SK-N-SH (cell line): ENCODE results near the gene UBN1. TPM values are rescaled to one million over a fixed set of nuclear protein-coding genes. Genes with fewer than 3 reads are reported as not detected.

Source experiments
- CTCF ChIA-PET: fragments of 300-600, 350-600 bp; formaldehyde crosslinking; extraction: SDS; loops from one replicate; lab custom pipeline; 2021; lab: Yijun Ruan, JAX
- POLR2A ChIA-PET: fragments of 350-600 bp; sonication (Branson Sonifier 250); formaldehyde crosslinking; extraction: SDS; loops from one replicate; lab custom pipeline; 2020; ENCODE audit warnings: antibody characterized with exemption, inconsistent platforms; lab: Yijun Ruan, JAX
- DNase-seq: peaks from one replicate; pipeline ENCODE4 v3.0.0; 2012
- H2AFZ ChIP-seq: fragments of 200-600 bp; sonication (generic); 2 replicates; pipeline ENCODE4 v1.8.1; 2016; ENCODE audit warnings: antibody characterized with exemption, mild to moderate bottlenecking, low read depth
- H3F3A ChIP-seq: fragments of 200-600 bp; sonication (generic); replicated peaks from 2 replicates; pipeline ENCODE3; 2016; ENCODE audit warnings: antibody characterized with exemption, mild to moderate bottlenecking; ENCODE audit not compliant: insufficient read depth
- H3K27ac ChIP-seq, 2 experiments: fragments of 200-500 bp in 1 of 2; fragments of 200-600 bp in 1 of 2; sonication (Bioruptor generic) in 1 of 2; sonication (generic), shearing (Covaris generic) in 1 of 2; 2 replicates each; pipeline versions ENCODE4 v1.5.1 to v1.6.1; 2014 to 2016; ENCODE audit warnings: low read depth in 2 of 2, inconsistent platforms in 1 of 2, low read length in 1 of 2, mild to moderate bottlenecking in 1 of 2, mixed read lengths in 1 of 2
- H3K27me3 ChIP-seq: fragments of 200-600 bp; sonication (generic), shearing (Covaris generic); 2 replicates; pipeline ENCODE4 v1.6.1; 2016; ENCODE audit warnings: mixed run types; ENCODE audit not compliant: insufficient read depth
- H3K36me3 ChIP-seq, 2 experiments: fragments of 200-500 bp in 1 of 2; fragments of 200-600 bp in 1 of 2; sonication (Bioruptor generic) in 1 of 2; sonication (generic) in 1 of 2; replicated peaks in 1 of 2; 2 replicates each; pipeline versions ENCODE3 to v1.5.1; 2014 to 2016; ENCODE audit warnings: low read length in 1 of 2, mild to moderate bottlenecking in 1 of 2; ENCODE audit not compliant: insufficient read depth in 2 of 2, control insufficient read depth in 1 of 2
- H3K4me1 ChIP-seq, 2 experiments: fragments of 200-500 bp in 1 of 2; fragments of 200-600 bp in 1 of 2; sonication (Bioruptor generic) in 1 of 2; sonication (generic), shearing (Covaris generic) in 1 of 2; 2 replicates each; pipeline versions ENCODE4 v1.5.1 to v1.6.1; 2014 to 2016; ENCODE audit warnings: low read depth in 1 of 2, low read length in 1 of 2, mixed run types in 1 of 2; ENCODE audit not compliant: insufficient read depth in 2 of 2, control insufficient read depth in 1 of 2
- H3K4me2 ChIP-seq: fragments of 200-600 bp; sonication (generic), shearing (Covaris generic); 2 replicates; pipeline ENCODE4 v1.6.1; 2017; ENCODE audit warnings: mixed run types
- H3K4me3 ChIP-seq, 2 experiments: fragments of 200-500 bp in 1 of 2; fragments of 200-600 bp in 1 of 2; sonication (Bioruptor generic) in 1 of 2; sonication (generic), shearing (Covaris generic) in 1 of 2; 2 replicates each; pipeline versions ENCODE4 v1.5.1 to v1.8.1; 2014 to 2016; ENCODE audit warnings: low read depth in 2 of 2, inconsistent platforms in 1 of 2, low read length in 1 of 2, mild to moderate bottlenecking in 1 of 2, mixed read lengths in 1 of 2, moderate library complexity in 1 of 2
- H3K79me2 ChIP-seq: fragments of 200-600 bp; sonication (generic); 2 replicates; pipeline ENCODE4 v1.8.1; 2017; ENCODE audit warnings: mild to moderate bottlenecking; ENCODE audit not compliant: insufficient read depth
- H3K9ac ChIP-seq: fragments of 200-600 bp; sonication (generic); 2 replicates; pipeline ENCODE4 v1.6.1; 2017; ENCODE audit warnings: mixed run types
- H3K9me2 ChIP-seq: fragments of 200-600 bp; sonication (generic); 2 replicates; pipeline ENCODE4 v1.6.1; 2017; ENCODE audit warnings: mixed run types
- H3K9me3 ChIP-seq: fragments of 200-600 bp; sonication (generic); 2 replicates; pipeline ENCODE4 v1.6.1; 2017; ENCODE audit warnings: mixed run types, mild to moderate bottlenecking, moderate library complexity
- H4K20me1 ChIP-seq: fragments of 200-600 bp; sonication (generic); 2 replicates; pipeline ENCODE4 v1.6.1; 2017; ENCODE audit warnings: mild to moderate bottlenecking, mixed run types; ENCODE audit not compliant: insufficient read depth
- JUND ChIP-seq: IDR thresholded peaks from 2 replicates; pipeline ENCODE4 v1.4.0; 2012
- NFIC ChIP-seq: IDR thresholded peaks from 2 replicates; pipeline ENCODE4 v1.4.0; 2012; ENCODE audit warnings: borderline replicate concordance
- POLR2AphosphoS5 ChIP-seq: IDR thresholded peaks from 2 replicates; pipeline ENCODE4 v1.6.1; 2012; ENCODE audit warnings: low read depth, low read length
- RFX5 ChIP-seq: IDR thresholded peaks from 2 replicates; pipeline ENCODE4 v1.6.1; 2012; ENCODE audit warnings: mild to moderate bottlenecking, improper control_type of control experiment, low read length
- RXRA ChIP-seq: IDR thresholded peaks from 2 replicates; pipeline ENCODE4 v1.4.0; 2012; ENCODE audit warnings: low read depth, mild to moderate bottlenecking, borderline replicate concordance
- SMC3 ChIP-seq: IDR thresholded peaks from 2 replicates; pipeline ENCODE4 v1.6.1; 2012; ENCODE audit warnings: low read depth, low read length, improper control_type of control experiment
- TCF12 ChIP-seq: IDR thresholded peaks from 2 replicates; pipeline ENCODE4 v1.4.0; 2012
- TEAD4 ChIP-seq: IDR thresholded peaks from 2 replicates; pipeline ENCODE4 v1.4.0; 2012; ENCODE audit warnings: mild to moderate bottlenecking, borderline replicate concordance; ENCODE audit not compliant: insufficient read depth
- YY1 ChIP-seq: IDR thresholded peaks from 2 replicates; pipeline ENCODE4 v1.4.0; 2012; ENCODE audit warnings: low read depth, mild to moderate bottlenecking
- WGBS: methylation state at CpG from one replicate; pipeline ENCODE4 v1.1.6; 2017; ENCODE audit warnings: low lambda C conversion rate; 5-methylcytosine and 5-hydroxymethylcytosine counted together
- polyA plus RNA-seq, 3 experiments: library from polyadenylated mRNA; depleted of rRNA; stranded (reverse); fragments of >200 nt; gene quantifications; 2 replicates each; pipeline ENCODE4 v1.2.3, GENCODE V29; 2012
- TF ChIP-seq, protein P1 (sequence below): fragments of 200-600 bp; sonication (generic); IDR thresholded peaks from 2 replicates; pipeline ENCODE4 v1.6.1; 2017; ENCODE audit warnings: antibody characterized with exemption, mild to moderate bottlenecking, moderate library complexity
- TF ChIP-seq, protein P2 (sequence below): fragments of 150-350 bp; IDR thresholded peaks from 2 replicates; pipeline ENCODE4 v1.6.1; 2017; ENCODE audit warnings: antibody characterized with exemption, low read length, low read depth, borderline replicate concordance
- TF ChIP-seq, protein P3 (sequence below): fragments of 150-350 bp; IDR thresholded peaks from 2 replicates; pipeline ENCODE4 v1.6.1; 2016; ENCODE audit warnings: mild to moderate bottlenecking, low read depth, low read length
- TF ChIP-seq, protein P4 (sequence below): IDR thresholded peaks from 2 replicates; pipeline ENCODE4 v1.4.0; 2012; ENCODE audit warnings: low read depth
- TF ChIP-seq, protein P5 (sequence below): IDR thresholded peaks from 2 replicates; pipeline ENCODE4 v1.4.0; 2012; ENCODE audit warnings: low read depth, borderline replicate concordance

Gene UBN1
- polyA plus RNA-seq, 1 of the 3 experiments (the other 2 are of a cell fraction) = 10.9 TPM

DNA sequence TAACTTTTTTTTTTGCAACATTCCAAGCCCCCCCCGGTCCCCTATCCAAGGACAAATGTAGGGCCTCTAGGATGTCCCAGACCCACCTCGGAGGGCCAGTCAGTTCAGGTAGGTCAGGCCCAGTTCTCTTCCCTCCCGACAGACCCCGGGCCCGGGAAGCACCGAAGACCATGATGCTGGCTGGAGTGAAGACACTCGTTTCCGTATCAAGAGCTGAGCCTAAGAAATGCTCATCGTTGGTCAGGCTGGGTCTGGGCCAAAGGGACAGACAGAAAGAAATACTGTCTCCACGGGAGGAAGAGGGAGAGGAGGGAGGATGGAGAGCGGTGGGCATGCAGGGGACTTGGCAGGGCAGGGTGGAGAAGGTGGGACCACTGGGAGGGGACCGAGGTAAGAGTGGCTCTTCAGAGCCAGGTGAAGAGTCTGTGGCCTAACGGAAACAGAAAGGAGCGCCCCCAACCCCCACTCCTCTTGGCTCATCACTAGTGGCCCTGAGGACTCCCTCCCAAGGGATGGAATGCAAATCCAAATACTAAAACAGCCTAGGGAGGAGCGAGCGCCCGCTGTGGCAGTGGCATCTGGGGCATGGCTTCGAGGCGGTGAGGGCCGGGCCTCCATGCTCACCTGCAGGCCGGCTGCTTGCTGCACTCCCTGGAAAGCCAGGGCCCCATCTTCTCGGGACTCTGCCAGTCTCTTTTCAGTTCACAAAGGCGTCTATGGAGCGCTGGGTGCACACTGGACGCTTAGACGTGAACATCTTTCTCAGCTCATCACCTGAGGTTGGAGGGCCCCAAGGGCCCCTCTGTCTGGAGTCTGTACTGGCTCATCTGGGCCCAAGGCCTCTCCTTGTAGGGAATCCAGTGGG, 43.2 kb upstream of the UBN1 start:
- Histone ChIP-seq H3K9me3 (no peaks in the 10 kb centered on the region), H3K4me3 (no peak overlapping the region), H3K27ac (no peak overlapping the region), H3K4me1 (peaks cover 0 to 18% of the 10 kb centered on the region in 2 experiments; a peak in 3 of 4 replicates), H4K20me1 (no peaks in the 10 kb centered on the region), H3K9ac (no peak overlapping the region)
- ChIA-PET CTCF (interaction anchor here (1.0 kb wide), 1 partner anchor 16 kb away, joined by 3 read pairs; the partner anchor contains the start of gene SEPTIN12), POLR2A (interaction anchor here (1.7 kb wide), 1 partner anchor 16 kb away, joined by 4 read pairs; the partner anchor contains the start of gene SEPTIN12)
- TF ChIP-seq, protein P1, sequence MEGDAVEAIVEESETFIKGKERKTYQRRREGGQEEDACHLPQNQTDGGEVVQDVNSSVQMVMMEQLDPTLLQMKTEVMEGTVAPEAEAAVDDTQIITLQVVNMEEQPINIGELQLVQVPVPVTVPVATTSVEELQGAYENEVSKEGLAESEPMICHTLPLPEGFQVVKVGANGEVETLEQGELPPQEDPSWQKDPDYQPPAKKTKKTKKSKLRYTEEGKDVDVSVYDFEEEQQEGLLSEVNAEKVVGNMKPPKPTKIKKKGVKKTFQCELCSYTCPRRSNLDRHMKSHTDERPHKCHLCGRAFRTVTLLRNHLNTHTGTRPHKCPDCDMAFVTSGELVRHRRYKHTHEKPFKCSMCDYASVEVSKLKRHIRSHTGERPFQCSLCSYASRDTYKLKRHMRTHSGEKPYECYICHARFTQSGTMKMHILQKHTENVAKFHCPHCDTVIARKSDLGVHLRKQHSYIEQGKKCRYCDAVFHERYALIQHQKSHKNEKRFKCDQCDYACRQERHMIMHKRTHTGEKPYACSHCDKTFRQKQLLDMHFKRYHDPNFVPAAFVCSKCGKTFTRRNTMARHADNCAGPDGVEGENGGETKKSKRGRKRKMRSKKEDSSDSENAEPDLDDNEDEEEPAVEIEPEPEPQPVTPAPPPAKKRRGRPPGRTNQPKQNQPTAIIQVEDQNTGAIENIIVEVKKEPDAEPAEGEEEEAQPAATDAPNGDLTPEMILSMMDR = no peak
- TF ChIP-seq YY1 (no peak), RFX5 (no peak), NFIC (no peak), TCF12 (no peak), TEAD4 (no peak), RXRA (no peak), JUND (no peak), POLR2AphosphoS5 (no peak), SMC3 (no peak)
- TF ChIP-seq, protein P2, sequence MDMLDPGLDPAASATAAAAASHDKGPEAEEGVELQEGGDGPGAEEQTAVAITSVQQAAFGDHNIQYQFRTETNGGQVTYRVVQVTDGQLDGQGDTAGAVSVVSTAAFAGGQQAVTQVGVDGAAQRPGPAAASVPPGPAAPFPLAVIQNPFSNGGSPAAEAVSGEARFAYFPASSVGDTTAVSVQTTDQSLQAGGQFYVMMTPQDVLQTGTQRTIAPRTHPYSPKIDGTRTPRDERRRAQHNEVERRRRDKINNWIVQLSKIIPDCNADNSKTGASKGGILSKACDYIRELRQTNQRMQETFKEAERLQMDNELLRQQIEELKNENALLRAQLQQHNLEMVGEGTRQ = no peak
- TF ChIP-seq, protein P3, sequence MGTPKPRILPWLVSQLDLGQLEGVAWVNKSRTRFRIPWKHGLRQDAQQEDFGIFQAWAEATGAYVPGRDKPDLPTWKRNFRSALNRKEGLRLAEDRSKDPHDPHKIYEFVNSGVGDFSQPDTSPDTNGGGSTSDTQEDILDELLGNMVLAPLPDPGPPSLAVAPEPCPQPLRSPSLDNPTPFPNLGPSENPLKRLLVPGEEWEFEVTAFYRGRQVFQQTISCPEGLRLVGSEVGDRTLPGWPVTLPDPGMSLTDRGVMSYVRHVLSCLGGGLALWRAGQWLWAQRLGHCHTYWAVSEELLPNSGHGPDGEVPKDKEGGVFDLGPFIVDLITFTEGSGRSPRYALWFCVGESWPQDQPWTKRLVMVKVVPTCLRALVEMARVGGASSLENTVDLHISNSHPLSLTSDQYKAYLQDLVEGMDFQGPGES = no peak
- TF ChIP-seq, protein P4, sequence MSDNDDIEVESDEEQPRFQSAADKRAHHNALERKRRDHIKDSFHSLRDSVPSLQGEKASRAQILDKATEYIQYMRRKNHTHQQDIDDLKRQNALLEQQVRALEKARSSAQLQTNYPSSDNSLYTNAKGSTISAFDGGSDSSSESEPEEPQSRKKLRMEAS = no peak
- TF ChIP-seq, protein P5, sequence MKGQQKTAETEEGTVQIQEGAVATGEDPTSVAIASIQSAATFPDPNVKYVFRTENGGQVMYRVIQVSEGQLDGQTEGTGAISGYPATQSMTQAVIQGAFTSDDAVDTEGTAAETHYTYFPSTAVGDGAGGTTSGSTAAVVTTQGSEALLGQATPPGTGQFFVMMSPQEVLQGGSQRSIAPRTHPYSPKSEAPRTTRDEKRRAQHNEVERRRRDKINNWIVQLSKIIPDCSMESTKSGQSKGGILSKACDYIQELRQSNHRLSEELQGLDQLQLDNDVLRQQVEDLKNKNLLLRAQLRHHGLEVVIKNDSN = no peak
- TF ChIP-seq, all 33 proteins: peak for 0
- peaks cover 14 to 24% of the 10 kb centered on the region in 2 experiments for H3K36me3 ChIP-seq
- H3K79me2 ChIP-seq = 0 out of 2 replicates have a peak, but pooled peaks cover 7% of the 10 kb centered on the region
- no peak for DNase-seq
- H3F3A ChIP-seq = peaks cover 15% of the 10 kb centered on the region
- H3K4me2 ChIP-seq = no peak overlapping the region
- WGBS = 95% methylated on average over 22 of the region's 26 CpGs
- H3K27me3 ChIP-seq = no peaks in the 10 kb centered on the region
- H3K9me2 ChIP-seq = no peaks in the 10 kb centered on the region
- H2AFZ ChIP-seq = no peak overlapping the region
